OCI-LY1 (cell line): ENCODE data around the gene CTNNA2.

Source experiments
- CTCF ChIP-seq: fragments of 200-600 bp; sonication (generic), shearing (Covaris generic); IDR thresholded peaks from 2 replicates; pipeline ENCODE4 v1.5.1; 2017; ENCODE audit warnings: mild to moderate bottlenecking, antibody characterized with exemption, low read length, moderate library complexity, mixed read lengths
- EZH2 ChIP-seq: fragments of 200-600 bp; sonication (generic), shearing (Covaris generic); IDR thresholded peaks from 2 replicates; pipeline ENCODE4 v1.8.0; 2017; ENCODE audit warnings: borderline replicate concordance, mixed run types, mild to moderate bottlenecking, antibody characterized with exemption, low read length, moderate library complexity, mixed read lengths

- TF ChIP-seq CTCF: no peak
- TF ChIP-seq EZH2: no peak
Measured at GRCh38 chr2:80252294-80252986, 739.6 kb downstream of the CTNNA2 start.
